A673 (cell line): ENCODE data around the gene COX11. TPM values are rescaled to one million over a fixed set of nuclear protein-coding genes. Genes with fewer than 3 reads are reported as not detected.

Experiments
- BruUV-seq: library from RNA; stranded (reverse); fragments of 400-500 nt; replicated peaks from 2 replicates; lab custom pipeline; 2021; lab: Mats Ljungman, UMichigan
- CTCF ChIA-PET: fragments of 300-600 bp; sonication (Branson Sonifier 250); formaldehyde crosslinking; loops from one replicate; lab custom pipeline; 2022; ENCODE audit warnings: antibody characterized with exemption; lab: Charles Lee
- POLR2A ChIA-PET: fragments of 300-600 bp; sonication (Branson Sonifier 250); formaldehyde crosslinking; loops from one replicate; lab custom pipeline; 2022; ENCODE audit warnings: antibody characterized with exemption; ENCODE audit not compliant: low non-redundant PET; lab: Charles Lee
- DNase-seq: peaks from one replicate; pipeline ENCODE4 v3.0.0-alpha.2; 2015; ENCODE audit warnings: low spot score
- H3K27ac ChIP-seq: fragments of 200-600 bp; sonication (generic); 2 replicates; pipeline ENCODE4 v1.5.1; 2016; ENCODE audit warnings: mixed run types, low read depth, mild to moderate bottlenecking, mixed read lengths, antibody characterized with exemption, low read length; ENCODE audit not compliant: poor library complexity, severe bottlenecking
- H3K27me3 ChIP-seq: fragments of 200-600 bp; sonication (generic); replicated peaks from 2 replicates; pipeline ENCODE4 v1.6.1; 2017; ENCODE audit warnings: mixed run types, low read depth, mild to moderate bottlenecking, mixed read lengths, antibody characterized with exemption, low read length; ENCODE audit not compliant: insufficient read depth, poor library complexity
- H3K36me3 ChIP-seq: fragments of 200-600 bp; sonication (generic); 2 replicates; pipeline ENCODE4 v1.6.1; 2016; ENCODE audit warnings: mixed run types, mild to moderate bottlenecking, mixed read lengths, antibody characterized with exemption, low read length; ENCODE audit not compliant: insufficient read depth, poor library complexity, severe bottlenecking
- H3K4me1 ChIP-seq: fragments of 200-600 bp; sonication (generic); 2 replicates; pipeline ENCODE4 v1.6.1; 2017; ENCODE audit warnings: mixed run types, mild to moderate bottlenecking, mixed read lengths, antibody characterized with exemption, low read length; ENCODE audit not compliant: insufficient read depth, poor library complexity, severe bottlenecking
- H3K4me3 ChIP-seq: fragments of 200-600 bp; sonication (generic); 2 replicates; pipeline ENCODE4 v1.5.1; 2016; ENCODE audit warnings: low read depth, mixed run types, mild to moderate bottlenecking, mixed read lengths, low read length; ENCODE audit not compliant: poor library complexity, severe bottlenecking
- H3K9me3 ChIP-seq: fragments of 200-600 bp; sonication (generic); 2 replicates; pipeline ENCODE4 v1.6.1; 2016; ENCODE audit warnings: mixed run types, low read depth, mild to moderate bottlenecking, mixed read lengths, antibody characterized with exemption, low read length; ENCODE audit not compliant: poor library complexity, severe bottlenecking
- EZH2 ChIP-seq: fragments of 200-600 bp; sonication (generic); IDR thresholded peaks from 2 replicates; pipeline ENCODE4 v1.6.1; 2017; ENCODE audit warnings: borderline replicate concordance, low read depth, mild to moderate bottlenecking, mixed read lengths, antibody characterized with exemption, low read length; ENCODE audit not compliant: poor library complexity, severe bottlenecking
- intact Hi-C: fragments of 100-400 bp; cut with micrococcal nuclease; formaldehyde crosslinking; loops from one replicate; pipeline ENCODE4 v1.10.0; 2022; ENCODE audit not compliant: unreplicated experiment
- total RNA-seq: library from RNA; stranded (reverse); gene quantifications from 2 replicates; pipeline ENCODE4 v1.2.3, GENCODE V29; 2021
- TF ChIP-seq, protein P1 (sequence below): fragments of 300-800, 200-600 bp; sonication (generic); conservative IDR thresholded peaks from 2 replicates; pipeline ENCODE4 v1.5.1; 2017; ENCODE audit warnings: low read depth, mild to moderate bottlenecking, antibody characterized with exemption, low read length, moderate library complexity, mixed read lengths

Gene COX11
- total RNA-seq, 1 experiment from 2014 or later, result 109 TPM

DNA sequence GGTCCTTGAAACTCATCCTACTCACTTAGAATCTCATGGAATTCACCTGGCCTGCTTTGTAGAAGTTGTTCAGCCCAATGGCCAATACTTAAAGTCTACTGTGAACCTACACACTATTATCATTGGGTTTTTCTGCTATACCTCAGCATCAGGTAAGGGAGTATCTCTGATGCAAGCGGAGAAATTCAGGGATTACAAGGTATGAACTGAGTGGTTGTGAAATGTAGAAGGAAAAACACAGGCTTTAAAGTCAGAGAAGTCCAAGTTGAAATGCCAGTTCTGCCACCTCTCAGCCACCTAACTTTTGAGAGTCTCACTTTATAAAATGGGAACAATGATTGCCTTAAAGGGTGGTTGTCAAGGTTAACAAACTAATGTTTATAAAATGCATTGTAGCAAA lies 31.0 kb downstream of the COX11 start:
- ChIA-PET POLR2A (no interaction called here), CTCF (no interaction called here)
- no TSS peak for BruUV-seq
- Histone ChIP-seq H3K36me3 (peaks cover 49% of the 10 kb centered on the region), H3K4me3 (no peak overlapping the region), H3K9me3 (no peaks in the 10 kb centered on the region), H3K27me3 (no peaks in the 10 kb centered on the region), H3K27ac (no peak overlapping the region), H3K4me1 (no peaks in the 10 kb centered on the region)
- no peak for DNase-seq
- no peak for TF ChIP-seq EZH2
- TF ChIP-seq, protein P1, sequence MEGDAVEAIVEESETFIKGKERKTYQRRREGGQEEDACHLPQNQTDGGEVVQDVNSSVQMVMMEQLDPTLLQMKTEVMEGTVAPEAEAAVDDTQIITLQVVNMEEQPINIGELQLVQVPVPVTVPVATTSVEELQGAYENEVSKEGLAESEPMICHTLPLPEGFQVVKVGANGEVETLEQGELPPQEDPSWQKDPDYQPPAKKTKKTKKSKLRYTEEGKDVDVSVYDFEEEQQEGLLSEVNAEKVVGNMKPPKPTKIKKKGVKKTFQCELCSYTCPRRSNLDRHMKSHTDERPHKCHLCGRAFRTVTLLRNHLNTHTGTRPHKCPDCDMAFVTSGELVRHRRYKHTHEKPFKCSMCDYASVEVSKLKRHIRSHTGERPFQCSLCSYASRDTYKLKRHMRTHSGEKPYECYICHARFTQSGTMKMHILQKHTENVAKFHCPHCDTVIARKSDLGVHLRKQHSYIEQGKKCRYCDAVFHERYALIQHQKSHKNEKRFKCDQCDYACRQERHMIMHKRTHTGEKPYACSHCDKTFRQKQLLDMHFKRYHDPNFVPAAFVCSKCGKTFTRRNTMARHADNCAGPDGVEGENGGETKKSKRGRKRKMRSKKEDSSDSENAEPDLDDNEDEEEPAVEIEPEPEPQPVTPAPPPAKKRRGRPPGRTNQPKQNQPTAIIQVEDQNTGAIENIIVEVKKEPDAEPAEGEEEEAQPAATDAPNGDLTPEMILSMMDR, result no peak
- intact Hi-C loops, result no loop called here

DNA sequence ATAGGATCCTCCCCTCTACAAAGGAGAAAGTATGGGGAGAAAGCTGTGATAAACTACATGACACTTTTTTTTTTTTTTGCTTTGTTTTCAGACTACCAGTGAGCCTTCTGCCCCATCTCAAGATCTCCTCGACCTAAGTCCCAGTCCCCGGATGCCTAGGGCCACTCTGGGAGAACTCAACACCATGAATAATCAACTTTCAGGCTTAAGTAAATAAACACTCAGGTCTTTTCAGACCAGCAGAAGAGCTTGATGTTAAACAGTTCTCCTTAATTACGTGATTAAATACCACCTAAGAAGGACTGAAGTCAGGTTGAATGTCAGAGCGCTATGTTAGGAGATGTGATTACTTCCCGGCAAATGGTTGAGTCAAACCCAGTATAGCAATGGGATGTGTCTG lies 31.4 kb downstream of the COX11 start:
- Histone ChIP-seq H3K4me3 (no peak overlapping the region), H3K27me3 (no peaks in the 10 kb centered on the region), H3K27ac (no peak overlapping the region), H3K36me3 (peaks cover 49% of the 10 kb centered on the region), H3K9me3 (no peaks in the 10 kb centered on the region), H3K4me1 (no peaks in the 10 kb centered on the region)
- POLR2A ChIA-PET, result no interaction called here
- DNase-seq, result no peak
- no peak for TF ChIP-seq EZH2
- TF ChIP-seq, protein P1, result no peak
- intact Hi-C loops, result no loop called here
- BruUV-seq, result no TSS peak
- CTCF ChIA-PET, result no interaction called here

DNA sequence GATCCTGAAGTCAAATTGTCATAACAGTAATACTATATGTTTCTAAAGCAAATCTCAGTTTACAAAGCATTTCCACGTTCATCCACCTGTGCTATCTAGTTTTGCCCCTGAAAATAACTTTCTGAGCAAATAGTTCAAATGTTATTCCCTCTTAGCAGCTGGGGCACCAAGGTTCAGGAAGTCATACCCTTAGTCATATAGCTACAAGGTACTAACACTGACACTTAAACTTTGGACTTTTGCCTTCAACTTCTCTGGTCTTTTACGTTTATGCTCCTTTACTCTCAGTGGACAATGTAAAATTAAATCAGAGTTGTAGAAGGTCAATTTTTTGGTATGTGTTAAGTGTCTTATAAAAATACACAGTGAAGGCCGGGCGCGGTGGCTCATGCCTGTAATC lies 33.0 kb downstream of the COX11 start:
- H3K4me1 ChIP-seq, result no peaks in the 10 kb centered on the region
- no peak overlapping the region for H3K4me3 ChIP-seq
- no peak overlapping the region for H3K27ac ChIP-seq
- TF ChIP-seq EZH2, result no peak
- TF ChIP-seq, protein P1, result no peak
- H3K9me3 ChIP-seq, result no peaks in the 10 kb centered on the region
- H3K27me3 ChIP-seq, result no peaks in the 10 kb centered on the region
- no TSS peak for BruUV-seq
- peaks cover 59% of the 10 kb centered on the region for H3K36me3 ChIP-seq
- intact Hi-C loops, result no loop called here
- POLR2A ChIA-PET, result no interaction called here
- no peak for DNase-seq
- CTCF ChIA-PET, result no interaction called here
